ENCODE data around the gene ADRA2A.

ADRA2A gene

DNA sequence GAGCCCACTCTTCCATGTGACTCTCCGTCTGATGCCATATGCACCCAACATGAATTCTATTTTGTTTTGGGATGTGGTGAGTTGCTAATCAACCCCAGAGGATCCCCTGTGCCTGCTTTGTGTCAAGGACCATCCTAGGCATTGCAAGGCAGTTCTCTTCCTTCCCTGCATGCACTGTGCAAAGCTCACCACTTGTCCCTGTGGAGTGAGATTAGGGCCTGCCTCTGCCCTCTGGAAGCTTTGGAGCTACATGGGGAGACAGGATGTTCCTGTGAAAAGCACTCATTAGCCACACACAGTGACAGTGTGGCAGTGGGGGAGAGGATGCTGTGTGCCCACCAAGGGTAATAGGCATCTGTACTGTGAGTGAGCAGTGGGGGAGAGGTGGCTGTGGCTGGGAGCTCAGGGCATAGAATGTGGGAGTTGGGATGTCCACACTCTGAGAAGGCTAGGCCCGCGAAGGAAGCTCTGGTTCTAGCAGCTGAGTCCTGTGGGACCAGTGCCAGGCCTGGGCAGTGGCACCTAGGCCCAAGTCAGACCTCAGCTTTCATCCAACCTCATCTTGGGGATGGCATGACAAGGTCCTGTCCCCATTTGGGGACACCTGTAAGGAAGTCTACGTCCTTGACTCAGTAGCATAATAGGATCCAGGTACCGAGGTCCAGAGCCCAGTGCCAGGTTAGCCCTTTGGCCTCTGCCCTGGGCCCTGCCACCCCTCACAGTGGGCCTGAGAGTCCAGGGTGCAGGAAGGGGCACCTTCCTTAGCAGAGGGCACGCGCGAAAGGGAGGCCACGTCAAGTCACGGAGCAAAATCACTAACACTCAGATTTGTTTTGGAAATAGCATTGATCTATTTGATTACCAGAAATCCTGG, 6.6 kb downstream of the ADRA2A start:
- no peaks in the 10 kb centered on the region for H3K9me3 ChIP-seq (ENCODE audit: control insufficient read depth, insufficient read depth, low read length)
- H3K4me3 ChIP-seq (ENCODE audit: low read depth, low read length) = no peak overlapping the region
- peaks cover 20% of the 10 kb centered on the region for H3K27me3 ChIP-seq (ENCODE audit: control insufficient read depth, insufficient read depth, low read length)
- H3K4me1 ChIP-seq (ENCODE audit: control insufficient read depth, insufficient read depth, low read length) = peaks cover 10% of the 10 kb centered on the region
- no peak overlapping the region for H3K9ac ChIP-seq (ENCODE audit: low read depth, low read length)
- no peaks in the 10 kb centered on the region; the same call in 1 of the 2 replicates for H3K36me3 ChIP-seq (ENCODE audit: control insufficient read depth, insufficient read depth, low read length)
- H3K27ac ChIP-seq (ENCODE audit: low read depth, low read length) = no peak overlapping the region

DNA sequence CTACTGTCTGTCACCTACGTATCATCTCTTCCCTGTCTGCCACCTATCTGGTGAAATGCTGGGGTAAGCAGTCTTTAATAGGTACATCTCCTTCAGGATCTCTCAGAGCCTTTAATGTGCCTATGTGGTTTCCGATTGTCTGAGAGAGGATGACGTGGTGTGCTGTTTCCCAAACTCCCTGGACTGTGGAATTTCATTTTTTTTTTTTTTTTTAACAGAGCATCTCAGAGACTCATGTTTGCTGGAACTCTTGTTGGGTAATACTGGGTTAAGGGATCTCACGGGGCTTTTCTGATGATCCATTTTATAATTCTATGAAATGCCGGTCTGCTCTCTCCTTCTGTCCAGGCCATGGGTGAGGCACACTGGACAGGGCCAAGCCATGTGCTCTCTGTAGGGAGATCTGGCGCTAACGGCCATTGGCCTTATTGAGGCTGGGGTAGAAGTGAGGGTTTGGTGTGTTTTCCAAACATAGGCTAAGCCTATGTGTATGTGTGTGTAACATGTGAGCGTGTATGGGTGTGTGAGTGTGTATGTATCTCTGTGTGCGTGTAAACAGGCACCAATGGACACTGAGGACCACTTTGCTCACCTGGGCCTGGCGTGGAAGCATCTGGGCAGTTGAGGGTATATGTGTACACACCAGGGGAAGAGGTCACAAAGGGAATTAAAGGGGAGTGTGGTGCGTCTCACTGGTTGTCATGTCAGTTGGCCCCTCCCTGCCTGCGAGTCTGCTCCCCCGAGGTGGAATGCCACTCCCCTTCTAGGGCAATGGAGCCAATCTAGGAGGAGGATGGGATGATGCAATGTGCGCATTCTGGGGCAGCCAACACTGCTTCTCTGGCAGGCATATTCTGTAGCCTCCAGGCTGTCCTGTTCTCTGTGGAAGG, 7.8 kb downstream of the ADRA2A start:
- H3K27me3 ChIP-seq (ENCODE audit: control insufficient read depth, insufficient read depth, low read length) = peaks cover 8% of the 10 kb centered on the region
- H3K36me3 ChIP-seq (ENCODE audit: control insufficient read depth, insufficient read depth, low read length) = no peaks in the 10 kb centered on the region; the same call in 1 of the 2 replicates
- H3K4me1 ChIP-seq (ENCODE audit: control insufficient read depth, insufficient read depth, low read length) = peaks cover 10% of the 10 kb centered on the region
- no peaks in the 10 kb centered on the region for H3K9me3 ChIP-seq (ENCODE audit: control insufficient read depth, insufficient read depth, low read length)
- no peak overlapping the region for H3K9ac ChIP-seq (ENCODE audit: low read depth, low read length)
- H3K4me3 ChIP-seq (ENCODE audit: low read depth, low read length) = no peak overlapping the region
- H3K27ac ChIP-seq (ENCODE audit: low read depth, low read length) = no peak overlapping the region

DNA sequence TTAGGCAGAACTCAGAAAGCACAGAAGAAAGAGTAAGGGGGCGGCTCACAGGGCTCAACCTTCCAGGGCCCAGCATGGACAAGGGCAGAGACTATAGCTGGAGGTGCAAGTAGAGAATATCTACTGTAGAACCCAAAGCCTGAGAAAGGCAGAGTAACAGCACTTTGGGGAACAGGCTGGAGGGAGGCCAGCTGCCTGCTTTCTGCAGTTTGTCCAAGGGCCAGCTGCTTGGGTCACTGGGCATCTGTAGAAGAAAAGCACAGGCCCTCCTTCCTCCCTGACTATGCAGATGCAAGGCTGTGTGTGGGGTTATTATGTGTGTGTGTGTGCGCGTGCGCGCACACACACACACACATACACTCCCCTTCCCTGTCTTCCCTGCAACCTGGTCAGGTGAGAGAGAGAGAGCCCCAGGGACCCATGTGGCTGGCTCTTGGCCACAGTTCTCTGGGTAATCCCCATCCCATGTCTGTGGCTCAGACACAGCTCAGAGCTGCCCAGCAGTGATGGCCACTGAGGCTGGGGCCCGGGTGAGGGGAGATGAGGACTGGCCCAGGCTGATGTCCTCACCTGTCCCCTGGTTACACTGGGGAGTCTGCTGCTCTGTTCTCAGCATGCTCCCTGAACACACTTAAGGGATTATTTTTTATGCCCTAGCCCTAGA, 9.0 kb downstream of the ADRA2A start:
- no peak overlapping the region for H3K9ac ChIP-seq (ENCODE audit: low read depth, low read length)
- H3K4me1 ChIP-seq (ENCODE audit: control insufficient read depth, insufficient read depth, low read length) = peaks cover 10% of the 10 kb centered on the region
- H3K36me3 ChIP-seq (ENCODE audit: control insufficient read depth, insufficient read depth, low read length) = no peaks in the 10 kb centered on the region
- H3K27me3 ChIP-seq (ENCODE audit: control insufficient read depth, insufficient read depth, low read length) = no peaks in the 10 kb centered on the region
- no peak overlapping the region for H3K4me3 ChIP-seq (ENCODE audit: low read depth, low read length)
- H3K27ac ChIP-seq (ENCODE audit: low read depth, low read length) = no peak overlapping the region
- no peaks in the 10 kb centered on the region for H3K9me3 ChIP-seq (ENCODE audit: control insufficient read depth, insufficient read depth, low read length)

DNA sequence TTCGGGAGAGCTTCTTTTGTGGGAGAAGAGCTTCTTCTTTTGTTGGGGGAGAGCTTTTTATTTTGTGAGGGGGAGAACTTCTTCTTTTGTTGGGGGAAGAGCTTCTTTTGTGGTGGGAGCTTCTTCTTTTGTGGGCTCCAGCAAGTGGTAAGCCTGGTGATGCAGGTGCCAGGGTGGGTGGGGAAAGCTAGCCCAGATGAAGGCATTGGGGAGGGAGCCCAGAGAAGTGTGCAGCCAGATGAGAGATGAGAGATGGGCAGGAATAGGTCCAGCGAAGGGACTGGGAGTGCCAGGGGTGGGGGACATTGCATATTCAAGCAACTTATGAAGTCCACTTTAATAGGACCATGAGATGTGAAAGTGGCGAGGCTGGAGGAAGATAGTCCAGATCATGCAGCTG, 9.7 kb downstream of the ADRA2A start:
- Histone ChIP-seq H3K4me1 (ENCODE audit: control insufficient read depth, insufficient read depth, low read length) (peaks cover 10% of the 10 kb centered on the region), H3K27me3 (ENCODE audit: control insufficient read depth, insufficient read depth, low read length) (no peaks in the 10 kb centered on the region), H3K36me3 (ENCODE audit: control insufficient read depth, insufficient read depth, low read length) (no peaks in the 10 kb centered on the region), H3K9me3 (ENCODE audit: control insufficient read depth, insufficient read depth, low read length) (no peaks in the 10 kb centered on the region), H3K9ac (ENCODE audit: low read depth, low read length) (no peak overlapping the region), H3K4me3 (ENCODE audit: low read depth, low read length) (no peak overlapping the region), H3K27ac (ENCODE audit: low read depth, low read length) (no peak overlapping the region)

DNA sequence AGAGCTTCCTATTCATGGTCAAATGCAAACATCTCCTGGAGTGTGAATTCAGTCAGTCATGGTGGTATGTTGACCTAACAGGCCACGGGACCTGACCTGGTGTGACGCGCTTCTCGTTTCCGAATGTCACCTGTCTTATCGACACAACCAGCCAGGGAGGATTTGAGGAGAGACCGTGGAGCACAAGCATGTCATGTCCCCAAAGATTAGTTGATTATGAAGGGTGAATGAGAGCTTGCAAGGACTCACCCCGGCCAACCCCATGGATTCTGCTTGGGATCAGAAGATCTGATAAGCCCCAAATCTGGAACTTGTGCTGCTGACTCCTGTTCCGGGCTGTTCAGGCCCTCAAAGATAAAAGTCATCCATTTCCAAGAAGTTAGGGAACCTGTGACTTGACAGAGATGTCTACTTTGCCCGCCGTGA, 10.5 kb downstream of the ADRA2A start:
- Histone ChIP-seq H3K36me3 (ENCODE audit: control insufficient read depth, insufficient read depth, low read length) (no peaks in the 10 kb centered on the region), H3K27me3 (ENCODE audit: control insufficient read depth, insufficient read depth, low read length) (no peaks in the 10 kb centered on the region), H3K9me3 (ENCODE audit: control insufficient read depth, insufficient read depth, low read length) (no peaks in the 10 kb centered on the region), H3K27ac (ENCODE audit: low read depth, low read length) (no peak overlapping the region), H3K4me3 (ENCODE audit: low read depth, low read length) (no peak overlapping the region), H3K4me1 (ENCODE audit: control insufficient read depth, insufficient read depth, low read length) (peaks cover 10% of the 10 kb centered on the region), H3K9ac (ENCODE audit: low read depth, low read length) (no peak overlapping the region)

DNA sequence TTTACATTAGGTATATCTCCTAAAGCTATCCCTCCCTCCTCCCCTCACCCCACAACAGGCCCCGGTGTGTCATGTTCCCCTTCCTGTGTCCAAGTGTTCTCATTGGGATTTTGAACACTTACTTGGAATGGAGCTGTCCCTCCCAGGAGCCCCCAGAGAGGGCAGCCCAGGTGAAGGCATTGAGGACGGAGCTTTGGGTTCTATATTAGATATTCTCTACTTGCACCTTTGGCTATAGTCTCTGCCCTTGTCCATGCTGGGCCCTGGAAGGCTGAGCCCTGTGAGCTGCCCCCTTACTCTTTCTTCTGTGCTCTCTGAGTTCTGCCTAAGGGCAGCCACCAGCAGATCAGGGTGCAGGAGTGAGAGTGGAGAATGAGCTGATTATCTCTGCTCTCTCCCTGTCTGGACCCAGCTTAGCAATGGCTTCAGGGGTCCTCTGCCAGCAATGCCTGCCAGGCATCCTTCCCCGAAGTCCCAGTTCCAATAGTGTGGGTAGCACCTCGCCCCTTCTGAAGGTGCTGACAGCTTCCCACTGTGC, 11.2 kb downstream of the ADRA2A start:
- H3K4me3 ChIP-seq (ENCODE audit: low read depth, low read length) = no peak overlapping the region
- H3K4me1 ChIP-seq (ENCODE audit: control insufficient read depth, insufficient read depth, low read length) = peaks cover 4% of the 10 kb centered on the region; the same call in 1 of the 2 replicates
- H3K9me3 ChIP-seq (ENCODE audit: control insufficient read depth, insufficient read depth, low read length) = no peaks in the 10 kb centered on the region
- H3K9ac ChIP-seq (ENCODE audit: low read depth, low read length) = no peak overlapping the region
- no peak overlapping the region for H3K27ac ChIP-seq (ENCODE audit: low read depth, low read length)
- H3K27me3 ChIP-seq (ENCODE audit: control insufficient read depth, insufficient read depth, low read length) = no peaks in the 10 kb centered on the region
- H3K36me3 ChIP-seq (ENCODE audit: control insufficient read depth, insufficient read depth, low read length) = no peaks in the 10 kb centered on the region

DNA sequence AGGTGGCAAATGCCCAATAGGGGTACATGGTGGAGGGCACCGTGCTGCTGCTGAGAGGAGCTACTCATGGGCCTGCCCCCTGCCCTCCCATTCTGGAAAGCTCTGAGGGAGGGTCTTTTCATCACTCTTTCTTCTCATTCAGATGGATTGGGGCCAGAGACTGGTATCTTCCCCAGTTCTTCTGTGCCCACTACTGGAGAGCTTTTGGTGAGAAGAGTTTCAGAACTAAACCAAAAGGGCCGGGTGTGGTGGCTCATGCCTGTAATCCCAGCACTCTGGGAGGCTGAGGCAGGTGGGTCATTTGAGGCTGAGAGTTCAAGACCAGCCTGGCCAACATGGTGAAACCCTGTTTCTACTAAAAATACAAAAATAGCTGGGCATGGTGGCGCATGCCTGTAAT, 12.5 kb downstream of the ADRA2A start:
- no peak overlapping the region for H3K9ac ChIP-seq (ENCODE audit: low read depth, low read length)
- H3K36me3 ChIP-seq (ENCODE audit: control insufficient read depth, insufficient read depth, low read length) = no peaks in the 10 kb centered on the region
- H3K4me1 ChIP-seq (ENCODE audit: control insufficient read depth, insufficient read depth, low read length) = no peaks in the 10 kb centered on the region
- H3K4me3 ChIP-seq (ENCODE audit: low read depth, low read length) = no peak overlapping the region
- no peak overlapping the region for H3K27ac ChIP-seq (ENCODE audit: low read depth, low read length)
- no peaks in the 10 kb centered on the region for H3K9me3 ChIP-seq (ENCODE audit: control insufficient read depth, insufficient read depth, low read length)
- H3K27me3 ChIP-seq (ENCODE audit: control insufficient read depth, insufficient read depth, low read length) = no peaks in the 10 kb centered on the region

DNA sequence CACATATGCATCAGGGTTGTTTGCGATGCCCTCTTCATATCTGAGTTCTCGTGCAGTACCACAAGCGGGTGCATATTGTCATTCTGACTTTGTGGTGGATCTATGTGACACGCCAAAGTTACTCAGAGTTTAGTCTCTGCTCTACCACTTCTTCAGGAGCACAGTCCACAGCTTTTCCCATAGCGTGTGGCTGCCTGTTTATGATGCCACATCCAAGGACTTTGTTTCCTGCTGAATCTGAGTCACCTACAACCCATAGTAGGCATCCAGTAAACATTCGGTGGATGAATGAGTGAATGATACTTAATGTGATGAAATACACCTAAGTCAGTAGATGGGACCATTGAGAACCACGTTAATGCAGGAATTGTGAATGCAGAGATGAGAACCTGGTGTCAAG, 15.0 kb downstream of the ADRA2A start:
- no peaks in the 10 kb centered on the region for H3K36me3 ChIP-seq (ENCODE audit: control insufficient read depth, insufficient read depth, low read length)
- no peaks in the 10 kb centered on the region for H3K9me3 ChIP-seq (ENCODE audit: control insufficient read depth, insufficient read depth, low read length)
- no peaks in the 10 kb centered on the region for H3K27me3 ChIP-seq (ENCODE audit: control insufficient read depth, insufficient read depth, low read length)
- H3K27ac ChIP-seq (ENCODE audit: low read depth, low read length) = no peak overlapping the region
- H3K4me1 ChIP-seq (ENCODE audit: control insufficient read depth, insufficient read depth, low read length) = no peaks in the 10 kb centered on the region
- H3K4me3 ChIP-seq (ENCODE audit: low read depth, low read length) = no peak overlapping the region
- H3K9ac ChIP-seq (ENCODE audit: low read depth, low read length) = no peak overlapping the region

DNA sequence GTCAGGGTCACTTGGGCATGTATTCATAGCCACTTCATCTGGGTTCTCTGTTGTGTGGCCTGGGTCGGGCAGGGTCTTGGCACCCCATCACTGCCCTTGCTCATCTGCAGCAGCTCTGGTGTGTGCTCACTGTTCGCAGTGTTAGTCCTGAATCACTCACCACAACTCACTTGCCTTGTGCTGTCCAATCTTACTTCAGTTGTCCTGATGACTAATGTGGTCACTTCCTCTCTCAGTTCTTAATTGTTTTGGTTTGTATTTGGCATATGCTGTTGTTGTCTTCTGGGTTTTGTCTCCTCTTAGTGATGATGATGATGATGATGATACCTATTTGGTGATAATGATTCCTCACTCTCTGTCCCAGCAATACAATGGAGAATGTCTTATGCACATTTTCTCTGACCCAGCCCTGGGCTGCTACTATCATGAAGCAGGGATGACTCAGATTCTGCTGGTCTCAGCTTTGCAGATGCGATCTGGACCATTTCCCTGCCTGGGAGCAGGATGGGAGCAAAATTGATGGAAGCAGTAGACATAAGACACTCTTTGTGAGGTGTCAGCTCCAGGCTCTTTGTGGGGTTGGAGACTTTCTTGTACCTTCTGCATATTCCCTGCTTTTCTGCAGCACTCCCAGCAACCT, 17.0 kb downstream of the ADRA2A start:
- Histone ChIP-seq H3K9me3 (ENCODE audit: control insufficient read depth, insufficient read depth, low read length) (no peaks in the 10 kb centered on the region), H3K9ac (ENCODE audit: low read depth, low read length) (no peak overlapping the region), H3K36me3 (ENCODE audit: control insufficient read depth, insufficient read depth, low read length) (no peaks in the 10 kb centered on the region), H3K4me3 (ENCODE audit: low read depth, low read length) (no peak overlapping the region), H3K27ac (ENCODE audit: low read depth, low read length) (no peak overlapping the region), H3K27me3 (ENCODE audit: control insufficient read depth, insufficient read depth, low read length) (no peaks in the 10 kb centered on the region), H3K4me1 (ENCODE audit: control insufficient read depth, insufficient read depth, low read length) (no peaks in the 10 kb centered on the region)

DNA sequence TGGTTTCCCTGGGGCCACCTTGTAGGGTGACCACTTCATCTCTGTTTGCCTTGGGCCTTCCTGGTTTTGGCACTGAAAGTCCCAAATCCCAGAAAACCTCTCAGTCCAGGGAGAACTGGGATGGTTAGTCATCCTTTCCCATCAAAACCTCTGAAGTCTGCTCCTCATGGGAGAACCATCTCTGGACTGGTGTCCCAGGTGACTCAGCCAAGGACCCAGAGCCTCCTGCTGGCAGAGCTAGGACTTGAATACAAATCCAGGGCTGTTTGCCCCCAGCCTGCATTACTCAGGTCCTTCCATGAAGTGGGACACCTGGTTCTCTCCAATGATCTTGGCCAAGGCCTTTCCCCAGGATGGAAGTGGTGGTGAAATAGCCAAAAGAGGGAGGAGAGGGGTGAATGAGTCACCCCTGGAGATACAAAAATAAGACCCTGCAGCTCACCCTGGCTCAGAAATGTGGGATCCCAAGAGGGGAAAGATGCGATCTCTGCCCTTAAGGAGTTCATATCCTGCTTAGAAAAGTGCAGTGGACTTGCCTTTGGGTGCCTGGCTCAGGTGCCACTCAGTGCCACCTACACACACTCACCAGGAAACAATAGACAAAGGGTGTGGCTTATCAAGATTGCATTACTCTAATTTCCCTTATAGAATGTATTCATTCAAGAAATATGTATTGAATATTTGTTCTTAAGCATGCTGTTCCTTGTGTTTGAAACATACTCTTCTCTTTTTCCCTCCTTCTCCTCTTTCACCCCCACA, 22.0 kb downstream of the ADRA2A start:
- Histone ChIP-seq H3K27ac (ENCODE audit: low read depth, low read length) (no peak overlapping the region), H3K4me1 (ENCODE audit: control insufficient read depth, insufficient read depth, low read length) (no peaks in the 10 kb centered on the region), H3K27me3 (ENCODE audit: control insufficient read depth, insufficient read depth, low read length) (no peaks in the 10 kb centered on the region), H3K9me3 (ENCODE audit: control insufficient read depth, insufficient read depth, low read length) (no peaks in the 10 kb centered on the region), H3K9ac (ENCODE audit: low read depth, low read length) (no peak overlapping the region), H3K4me3 (ENCODE audit: low read depth, low read length) (no peak overlapping the region), H3K36me3 (ENCODE audit: control insufficient read depth, insufficient read depth, low read length) (no peaks in the 10 kb centered on the region)
